GM12874 (cell line): ENCODE data around the gene CABLES2.

ENCODE experiments used
- CTCF ChIP-seq: IDR thresholded peaks from 2 replicates; pipeline ENCODE4 v1.5.1; 2011; ENCODE audit warnings: low read depth, mild to moderate bottlenecking, control low read depth, low read length, moderate library complexity; ENCODE audit not compliant: insufficient read depth

CABLES2 gene

GRCh38 chr20:62421716-62421990, 14.6 kb upstream of the CABLES2 start:
- TF ChIP-seq CTCF: no peak

GRCh38 chr20:62420846-62421715, 14.0 kb upstream of the CABLES2 start:
- TF ChIP-seq CTCF: no peak

- no peak for TF ChIP-seq CTCF
Observed at GRCh38 chr20:62419759-62420158, 12.7 kb upstream of the CABLES2 start.

- no peak for TF ChIP-seq CTCF
Observed at GRCh38 chr20:62418709-62419487, 11.8 kb upstream of the CABLES2 start.

GRCh38 chr20:62417981-62418708, 11.1 kb upstream of the CABLES2 start:
- no peak for TF ChIP-seq CTCF

GRCh38 chr20:62416651-62417637, 9.9 kb upstream of the CABLES2 start:
- no peak for TF ChIP-seq CTCF
